Measurements from ENCODE around the gene FCHSD2.

Gene FCHSD2

GRCh38 chr11:72971192-72971967, 170.7 kb downstream of the FCHSD2 start:
- DNase-seq (ENCODE audit: low read depth, low spot score): no peak

GRCh38 chr11:72970557-72971118, 171.5 kb downstream of the FCHSD2 start:
- no peak for DNase-seq (ENCODE audit: low read depth, low spot score)

GRCh38 chr11:72969894-72970335, 172.2 kb downstream of the FCHSD2 start:
- no peak for DNase-seq (ENCODE audit: low read depth, low spot score)

GRCh38 chr11:72968390-72968789, 173.7 kb downstream of the FCHSD2 start:
- DNase-seq (ENCODE audit: low read depth, low spot score): no peak

DNA sequence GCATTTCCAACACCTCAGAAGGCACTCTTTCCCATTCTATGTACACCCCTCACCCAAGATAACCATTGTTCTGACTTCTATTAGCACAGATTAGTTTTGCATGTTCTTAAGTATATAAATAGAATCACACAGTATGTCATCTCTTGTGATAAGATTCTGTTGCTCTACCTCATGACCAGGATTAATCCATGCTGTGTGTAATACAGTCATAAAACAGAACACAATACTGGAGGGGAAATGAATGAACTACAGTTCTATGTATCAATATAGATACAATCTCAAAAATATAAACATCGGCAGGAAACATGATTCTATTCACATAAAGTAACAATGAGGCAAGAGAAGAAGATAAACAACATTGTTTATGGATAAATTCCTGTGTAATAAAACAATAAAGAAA, 176.4 kb downstream of the FCHSD2 start:
- no peak for DNase-seq (ENCODE audit: low read depth, low spot score)

DNA sequence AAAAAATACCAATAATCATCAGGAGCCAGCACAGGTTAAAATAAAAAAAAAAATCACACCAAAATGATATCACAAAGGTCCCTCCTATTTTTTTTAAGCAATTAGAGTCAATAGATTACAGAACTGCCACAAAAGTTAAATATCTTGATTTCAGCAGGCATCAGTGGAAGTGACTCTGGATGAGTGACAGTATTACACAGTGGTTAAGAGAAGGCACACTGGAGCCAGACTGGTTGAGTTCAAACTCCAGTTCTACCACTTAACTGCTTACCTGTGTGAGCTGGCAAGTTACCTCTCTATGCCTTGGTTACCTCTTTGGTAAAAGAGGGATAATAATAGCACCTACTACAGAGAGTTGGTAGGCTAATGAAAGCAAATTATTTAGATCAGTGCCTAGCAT, 179.4 kb downstream of the FCHSD2 start:
- no peak for DNase-seq (ENCODE audit: low read depth, low spot score)

GRCh38 chr11:72962084-72962483, 180.0 kb downstream of the FCHSD2 start:
- DNase-seq (ENCODE audit: low read depth, low spot score): no peak

DNA sequence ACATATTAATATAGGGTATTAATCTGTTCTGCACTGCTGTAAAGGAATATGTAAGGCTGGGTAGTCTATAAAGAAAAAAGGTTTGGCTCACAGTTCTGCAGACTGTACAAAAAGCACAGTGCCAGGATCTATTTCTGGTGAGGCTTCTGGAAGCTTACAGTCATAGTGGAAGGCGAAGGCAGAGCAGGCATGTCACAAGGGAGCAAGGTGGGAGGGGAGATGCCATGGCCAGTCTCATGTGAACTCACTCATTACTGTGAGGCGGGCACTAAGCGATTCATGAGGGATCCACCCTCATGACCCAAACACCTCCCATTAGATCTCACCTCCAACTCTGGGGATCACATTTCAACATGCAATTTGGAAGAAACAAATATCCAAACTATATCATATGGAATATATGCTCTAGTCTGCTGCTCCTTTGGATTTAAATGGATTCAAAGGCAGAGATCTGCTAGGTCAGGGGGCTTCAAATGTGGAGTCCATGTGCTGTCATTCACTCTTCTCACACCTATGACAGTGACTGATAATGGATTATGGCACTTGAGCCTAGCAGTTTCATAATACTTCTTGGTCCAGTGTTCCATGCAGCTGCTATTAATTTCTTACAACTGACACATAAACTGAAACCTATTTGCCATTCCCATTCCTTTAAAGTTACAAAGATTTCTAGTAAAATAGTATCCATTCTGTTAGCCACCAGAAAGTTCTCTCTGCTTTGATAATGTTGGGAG, 182.0 kb downstream of the FCHSD2 start:
- DNase-seq (ENCODE audit: low read depth, low spot score): no peak

GRCh38 chr11:72958791-72959190, 183.3 kb downstream of the FCHSD2 start:
- no peak for DNase-seq (ENCODE audit: low read depth, low spot score)

DNA sequence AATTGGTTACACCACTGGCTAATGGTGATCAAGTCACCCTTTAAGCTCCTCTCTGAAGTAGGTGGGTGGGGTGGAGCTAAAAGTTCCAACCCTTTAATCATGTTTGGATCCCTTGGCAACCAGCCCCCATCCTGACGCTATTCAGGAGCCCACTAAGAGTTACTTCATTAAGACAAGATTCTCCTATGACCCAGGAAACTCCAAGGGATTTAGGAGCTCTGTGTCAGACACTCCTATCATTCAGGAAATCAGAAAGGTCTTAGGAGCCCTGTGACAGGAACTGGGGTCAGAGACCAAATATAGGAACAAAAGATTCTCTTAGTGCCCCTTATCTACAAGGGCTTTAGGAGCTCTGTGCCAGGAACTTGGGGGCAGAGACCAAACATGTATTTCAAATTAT, 186.7 kb downstream of the FCHSD2 start:
- DNase-seq (ENCODE audit: low read depth, low spot score): no peak

DNA sequence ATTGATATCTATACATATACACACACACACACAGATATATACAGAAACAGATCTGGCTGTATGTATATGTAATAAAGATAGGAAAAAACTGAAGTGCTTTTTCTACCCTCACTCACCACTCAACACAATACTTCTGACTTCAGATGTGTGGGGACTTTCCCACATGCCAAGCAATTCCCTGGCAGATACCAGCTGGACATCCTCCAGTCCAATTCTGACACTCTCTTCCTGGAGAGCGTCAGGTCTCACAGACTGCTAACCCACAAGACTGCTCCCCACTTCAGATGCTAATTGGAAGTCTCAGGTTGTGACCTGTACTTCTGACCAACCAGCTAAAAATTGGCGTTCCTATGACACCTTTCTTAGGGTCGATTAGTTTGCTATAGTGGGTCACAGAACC, 187.3 kb downstream of the FCHSD2 start:
- DNase-seq (ENCODE audit: low read depth, low spot score): no peak

DNA sequence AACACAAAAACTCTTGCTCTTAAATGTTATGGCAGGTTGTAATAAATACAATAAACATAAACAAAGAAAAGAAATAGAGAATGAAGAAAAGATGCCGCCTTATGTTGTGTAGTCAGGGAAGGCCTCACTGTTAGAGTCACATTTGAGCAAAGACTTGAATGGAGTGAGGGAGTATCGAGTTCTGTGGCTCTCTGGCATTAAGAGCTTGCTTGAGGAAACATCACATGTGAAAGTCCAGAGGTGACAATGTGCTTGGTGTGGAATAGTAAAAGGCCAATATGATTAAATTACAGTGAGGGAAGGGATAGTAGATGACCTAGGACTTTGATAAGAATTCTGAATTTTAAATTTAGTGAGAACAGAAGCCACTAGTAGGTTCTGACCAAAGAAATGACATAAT, 188.5 kb downstream of the FCHSD2 start:
- no peak for DNase-seq (ENCODE audit: low read depth, low spot score)

GRCh38 chr11:72951888-72952287, 190.2 kb downstream of the FCHSD2 start:
- no peak for DNase-seq (ENCODE audit: low read depth, low spot score)

- no peak for DNase-seq (ENCODE audit: low read depth, low spot score)
These were observed 190.9 kb downstream of the FCHSD2 start for GRCh38 chr11:72951193-72951592.

GRCh38 chr11:72950685-72951084, 191.4 kb downstream of the FCHSD2 start:
- no peak for DNase-seq (ENCODE audit: low read depth, low spot score)

- DNase-seq (ENCODE audit: low read depth, low spot score): no peak
These were observed 194.9 kb downstream of the FCHSD2 start for GRCh38 chr11:72947229-72947628.

GRCh38 chr11:72943664-72944063, 198.5 kb downstream of the FCHSD2 start:
- no peak for DNase-seq (ENCODE audit: low read depth, low spot score)

GRCh38 chr11:72940417-72940816, 201.7 kb downstream of the FCHSD2 start:
- DNase-seq (ENCODE audit: low read depth, low spot score): no peak

DNA sequence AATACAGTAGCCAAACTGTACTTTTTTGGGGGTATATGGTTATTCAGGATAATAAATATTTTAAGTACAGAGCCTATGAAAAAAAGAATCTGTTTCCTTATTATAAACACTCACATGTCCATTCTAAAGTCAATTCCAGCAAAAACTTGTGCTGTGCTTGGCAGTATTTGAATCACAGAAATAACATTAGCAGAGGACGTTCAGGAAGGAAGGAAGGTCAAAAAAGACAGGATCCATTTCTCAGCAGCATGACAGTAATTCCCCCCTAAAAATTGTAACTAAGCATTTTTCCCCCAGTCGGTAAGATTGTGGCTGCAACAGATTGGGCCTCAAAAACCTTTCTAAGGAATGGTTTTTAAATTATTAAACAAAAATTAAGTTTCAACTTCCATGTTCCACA, 203.1 kb downstream of the FCHSD2 start:
- DNase-seq (ENCODE audit: low read depth, low spot score): no peak

- no peak for DNase-seq (ENCODE audit: low read depth, low spot score)
These were observed 204.7 kb downstream of the FCHSD2 start for GRCh38 chr11:72937439-72937838.

DNA sequence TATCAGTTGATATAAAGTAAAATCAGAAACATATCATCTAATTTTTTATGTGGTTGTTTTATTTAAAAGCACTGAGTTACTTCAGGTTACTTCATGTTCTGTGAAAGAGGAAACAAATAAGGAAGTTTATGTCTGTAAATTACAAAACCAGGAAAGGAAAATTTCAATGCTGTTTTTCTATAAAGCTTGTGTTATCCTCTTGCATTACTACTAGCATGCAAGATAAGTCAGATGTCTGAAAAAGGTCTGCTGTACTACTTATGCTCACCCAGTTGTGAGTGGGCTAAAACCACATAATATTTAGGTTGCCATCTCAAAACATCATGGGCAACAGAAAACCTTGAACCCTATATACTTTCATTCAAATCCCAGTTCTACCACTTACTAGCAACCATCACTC, 206.4 kb downstream of the FCHSD2 start:
- DNase-seq (ENCODE audit: low read depth, low spot score): no peak

GRCh38 chr11:72932132-72932570, 210.0 kb downstream of the FCHSD2 start:
- DNase-seq (ENCODE audit: low read depth, low spot score): no peak

DNA sequence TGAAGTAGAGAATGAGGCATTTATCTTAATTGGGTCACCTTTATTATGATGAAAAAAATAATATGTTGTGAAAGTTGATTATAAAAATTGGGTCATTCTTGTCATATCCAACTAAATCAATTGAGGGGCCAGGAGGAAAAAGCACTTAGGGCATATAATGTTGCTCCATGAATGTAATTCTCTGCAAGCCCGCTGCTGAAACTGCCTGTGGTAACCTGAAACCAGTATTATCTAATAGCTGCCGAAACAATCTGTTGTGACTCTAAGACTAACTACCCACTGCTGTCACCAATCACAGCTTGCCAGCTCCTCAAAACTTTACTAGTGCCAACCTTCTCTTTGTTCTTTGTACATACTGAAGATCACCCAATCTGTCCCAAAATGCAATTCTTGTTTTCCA, 212.1 kb downstream of the FCHSD2 start:
- DNase-seq (ENCODE audit: low read depth, low spot score): no peak
